Ovary (tissue), 3 donors: ENCODE results near the gene COMTD1.

Experiments
- CTCF ChIP-seq, 3 donors: fragments of 450-650 bp in 2 of 3; fragments of 200-600 bp in 1 of 3; IDR thresholded peaks; one replicate each; pipeline versions ENCODE4 v1.5.1 to v1.8.0; 2016 to 2022; ENCODE audit warnings: antibody characterized with exemption in 3 of 3, mild to moderate bottlenecking in 1 of 3
- POLR2A ChIP-seq: fragments of 450-650 bp; IDR thresholded peaks from one replicate; pipeline ENCODE4 v1.6.1; 2017; ENCODE audit warnings: antibody characterized with exemption, mild to moderate bottlenecking, moderate library complexity
- donor health status: DM: no; HTN: no; CAD: no.

- TF ChIP-seq CTCF (IDR thresholded peaks at IDR 0.05): no peak
- no peak for TF ChIP-seq POLR2A
These were observed 3.5 kb upstream of the COMTD1 start for GRCh38 chr10:75239096-75239790.
